ENCODE data around the gene SARS1.

Gene SARS1

DNA sequence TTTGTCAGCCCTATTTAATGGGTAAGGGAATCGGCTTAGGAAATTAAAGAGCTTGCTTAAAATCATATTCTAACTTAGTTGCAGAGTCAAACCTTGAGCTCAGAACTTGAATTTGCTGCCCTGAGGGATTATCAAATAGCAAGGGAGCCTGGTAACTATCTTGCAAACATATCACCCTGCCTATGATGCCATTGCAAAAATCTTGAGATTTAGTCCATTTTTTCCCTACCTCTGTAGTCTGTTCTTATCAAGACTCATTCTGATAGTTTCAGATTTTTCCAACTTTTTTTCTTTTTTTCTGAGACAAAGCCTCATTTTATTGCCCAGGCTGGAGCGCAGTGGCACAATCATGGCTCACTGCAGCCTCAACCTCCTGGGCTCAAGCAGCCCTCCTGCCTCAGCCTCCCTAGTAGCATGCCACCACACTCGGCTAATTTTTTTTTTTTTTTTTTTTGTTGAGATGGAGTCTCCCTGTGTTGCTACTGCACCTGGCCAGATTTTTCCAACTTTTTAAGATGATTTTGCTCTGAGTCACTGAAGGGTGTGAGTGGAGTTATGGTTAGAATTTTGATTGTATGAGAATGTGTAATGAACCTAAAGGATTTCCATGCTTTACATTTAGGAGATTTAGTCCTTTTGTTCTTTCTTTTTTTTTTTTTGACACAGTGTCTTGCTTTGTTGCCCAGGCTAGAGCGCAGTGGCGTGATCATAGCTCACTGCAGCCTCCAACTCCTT is 12.2 kb downstream of the SARS1 start:
- no peak for DNase-seq (ENCODE audit: low spot score)

DNA sequence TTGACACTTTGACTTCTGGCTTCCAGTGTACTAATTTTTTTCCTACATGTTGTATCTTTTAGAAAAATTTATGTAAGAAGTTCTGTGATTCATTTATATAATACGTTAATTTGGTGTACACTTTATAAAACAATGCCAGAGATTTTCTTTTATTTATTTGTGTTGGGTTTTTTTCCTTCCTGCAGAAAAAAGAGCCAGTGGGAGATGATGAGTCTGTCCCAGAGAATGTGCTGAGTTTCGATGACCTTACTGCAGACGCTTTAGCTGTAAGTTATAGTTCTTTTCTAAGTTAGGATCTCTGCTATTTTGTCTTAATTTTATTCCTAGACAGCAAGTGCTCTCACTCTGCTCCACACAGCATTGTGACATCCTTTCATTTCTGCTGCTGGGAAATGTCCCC is 14.4 kb downstream of the SARS1 start:
- DNase-seq (ENCODE audit: low spot score): no peak

DNA sequence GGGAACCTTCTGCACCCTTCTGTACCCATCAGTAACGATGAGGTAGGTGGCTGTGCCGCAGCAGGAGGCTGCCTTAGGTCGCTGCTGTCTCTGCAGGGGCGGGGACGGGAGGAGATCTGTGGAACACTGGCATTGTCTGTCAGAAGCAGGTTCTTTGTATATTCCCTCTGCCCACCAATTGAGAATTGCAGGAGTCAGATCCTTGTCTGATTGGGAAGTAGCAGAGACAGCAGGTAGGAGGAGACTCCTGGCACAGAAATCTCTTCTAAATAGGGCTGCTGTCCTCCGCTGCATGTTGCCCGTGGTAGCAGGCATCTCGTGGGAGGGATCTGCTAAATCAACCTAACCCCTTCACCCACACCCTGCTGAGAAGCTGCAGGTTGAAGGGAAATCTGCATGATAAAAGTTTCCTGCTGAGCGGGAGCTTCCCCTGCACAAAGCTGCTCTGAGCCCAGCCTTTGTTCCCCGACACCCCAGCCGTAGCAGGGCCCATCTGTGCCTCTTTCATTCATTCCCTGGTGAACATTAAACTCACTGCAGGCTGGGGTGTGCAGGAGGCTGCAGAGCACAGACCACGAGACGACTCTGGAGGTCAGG is 15.9 kb downstream of the SARS1 start:
- peak; percentile 59 for DNase-seq (ENCODE audit: low spot score)

DNA sequence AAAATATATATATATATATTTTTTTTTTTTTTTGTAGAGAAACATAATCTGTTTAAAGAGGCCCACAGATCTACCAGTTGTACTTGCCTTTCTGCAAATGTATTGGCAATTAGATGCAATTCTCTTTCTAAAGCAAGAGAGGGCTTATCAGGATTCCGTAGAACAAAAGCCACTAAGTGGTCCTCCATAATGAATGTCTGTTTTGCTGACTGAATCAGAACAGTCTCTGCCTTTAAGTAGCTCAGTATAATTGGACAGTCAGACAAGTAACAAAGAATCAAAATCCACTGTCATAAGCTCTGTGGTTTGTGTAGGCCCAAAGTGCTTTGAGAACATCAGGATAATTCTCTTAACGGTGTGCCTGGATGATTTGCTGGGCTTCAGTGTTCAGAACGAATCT is 17.3 kb downstream of the SARS1 start:
- peak; percentile 89 for DNase-seq (ENCODE audit: low spot score)

DNA sequence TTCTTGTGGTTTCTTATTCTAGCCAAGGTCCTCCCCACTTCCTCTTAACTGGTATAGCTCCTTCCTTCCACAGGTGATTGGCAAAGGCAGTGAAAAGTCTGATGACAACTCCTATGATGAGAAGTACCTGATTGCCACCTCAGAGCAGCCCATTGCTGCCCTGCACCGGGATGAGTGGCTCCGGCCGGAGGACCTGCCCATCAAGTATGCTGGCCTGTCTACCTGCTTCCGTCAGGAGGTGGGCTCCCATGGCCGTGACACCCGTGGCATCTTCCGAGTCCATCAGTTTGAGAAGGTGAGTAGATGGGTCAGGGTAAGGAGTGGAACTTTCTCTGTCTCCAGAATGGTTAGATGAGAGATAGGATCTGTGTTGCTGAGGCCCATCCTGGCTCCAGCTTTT is 21.4 kb downstream of the SARS1 start:
- DNase-seq (ENCODE audit: low spot score): no peak

DNA sequence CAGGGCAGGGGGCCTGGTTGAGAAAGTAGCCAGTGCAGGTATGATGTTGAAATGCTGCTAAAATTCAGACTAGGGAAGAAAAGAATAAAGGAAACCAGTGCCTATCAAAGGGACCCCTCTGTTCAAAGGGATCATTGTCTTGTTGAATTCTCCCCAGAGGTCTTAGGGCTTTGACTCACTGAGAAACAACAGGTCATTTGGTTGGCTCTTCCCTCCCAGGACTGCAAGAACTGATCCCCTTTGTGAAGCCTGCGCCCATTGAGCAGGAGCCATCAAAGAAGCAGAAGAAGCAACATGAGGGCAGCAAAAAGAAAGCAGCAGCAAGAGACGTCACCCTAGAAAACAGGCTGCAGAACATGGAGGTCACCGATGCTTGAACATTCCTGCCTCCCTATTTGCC is 23.8 kb downstream of the SARS1 start:
- DNase-seq (ENCODE audit: low spot score): no peak

DNA sequence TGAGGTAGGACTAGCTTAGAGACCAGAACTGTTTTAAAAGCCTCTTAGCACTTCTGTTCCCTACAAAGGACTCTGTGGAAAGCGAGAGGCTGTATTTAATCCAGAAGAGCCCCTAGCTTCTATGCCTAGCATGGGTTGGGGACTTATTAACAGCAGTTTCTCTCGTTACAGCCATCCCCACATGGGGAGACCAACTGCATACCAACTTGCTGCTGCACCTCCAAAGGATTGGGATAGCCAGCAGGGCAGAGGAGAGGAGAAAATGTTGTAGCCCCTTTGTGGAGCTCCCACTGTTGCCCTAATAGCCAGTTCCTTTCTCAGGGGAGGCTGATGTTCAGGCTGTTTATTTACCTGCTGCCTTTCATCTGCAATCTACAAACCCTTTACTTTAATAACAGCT is 24.7 kb downstream of the SARS1 start:
- DNase-seq (ENCODE audit: low spot score): no peak

DNA sequence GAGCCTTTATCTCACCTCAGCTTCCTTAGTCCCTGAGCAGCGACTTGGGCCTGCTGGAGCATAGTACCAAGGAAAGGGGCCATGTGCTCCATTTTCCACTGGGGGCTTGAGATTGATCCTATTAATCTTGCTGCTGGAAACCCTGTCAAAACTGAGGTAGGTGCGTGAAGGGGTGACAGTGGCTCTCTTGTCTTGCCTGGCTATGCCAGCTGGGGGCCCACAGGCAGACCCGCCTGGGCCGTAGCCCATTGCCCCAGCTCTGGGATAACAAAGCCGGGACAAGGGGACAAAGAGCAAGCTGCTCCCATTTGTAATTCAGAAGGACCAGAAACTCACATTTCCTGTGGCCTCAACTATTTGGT is 25.3 kb downstream of the SARS1 start:
- no peak for DNase-seq (ENCODE audit: low spot score)

DNA sequence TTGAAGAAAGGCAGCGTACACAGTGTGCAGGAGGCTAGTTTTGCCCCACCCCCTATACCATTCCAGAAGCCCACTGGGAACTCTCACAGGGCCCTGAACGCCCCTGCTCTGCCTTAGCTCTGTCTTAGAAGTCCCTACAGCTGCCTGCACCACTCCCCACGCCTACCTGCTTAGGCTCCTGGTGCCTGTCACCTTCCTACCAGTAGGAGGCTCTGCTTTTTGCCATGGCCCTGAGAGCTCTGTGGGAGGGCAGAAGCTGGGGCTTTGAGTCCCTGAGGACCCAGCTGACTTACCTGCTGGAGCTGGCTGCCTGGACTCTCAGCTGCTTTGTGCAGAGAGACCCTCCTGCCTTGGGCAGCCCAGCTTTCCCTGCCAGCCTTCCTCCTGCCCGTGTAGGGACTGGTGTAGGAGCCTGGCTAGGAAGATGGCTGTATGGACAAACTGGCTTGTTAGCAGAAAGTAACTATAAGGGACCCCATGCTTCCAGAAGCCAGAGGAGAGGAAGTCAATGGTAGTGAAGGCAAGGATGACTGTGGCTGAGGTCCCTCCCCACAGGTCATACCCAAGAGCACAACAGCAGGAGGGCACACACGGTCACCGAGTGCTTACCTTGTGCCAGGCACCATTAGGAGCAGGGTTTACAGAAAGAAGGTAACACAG is 25.8 kb downstream of the SARS1 start:
- DNase-seq (ENCODE audit: low spot score): no peak

DNA sequence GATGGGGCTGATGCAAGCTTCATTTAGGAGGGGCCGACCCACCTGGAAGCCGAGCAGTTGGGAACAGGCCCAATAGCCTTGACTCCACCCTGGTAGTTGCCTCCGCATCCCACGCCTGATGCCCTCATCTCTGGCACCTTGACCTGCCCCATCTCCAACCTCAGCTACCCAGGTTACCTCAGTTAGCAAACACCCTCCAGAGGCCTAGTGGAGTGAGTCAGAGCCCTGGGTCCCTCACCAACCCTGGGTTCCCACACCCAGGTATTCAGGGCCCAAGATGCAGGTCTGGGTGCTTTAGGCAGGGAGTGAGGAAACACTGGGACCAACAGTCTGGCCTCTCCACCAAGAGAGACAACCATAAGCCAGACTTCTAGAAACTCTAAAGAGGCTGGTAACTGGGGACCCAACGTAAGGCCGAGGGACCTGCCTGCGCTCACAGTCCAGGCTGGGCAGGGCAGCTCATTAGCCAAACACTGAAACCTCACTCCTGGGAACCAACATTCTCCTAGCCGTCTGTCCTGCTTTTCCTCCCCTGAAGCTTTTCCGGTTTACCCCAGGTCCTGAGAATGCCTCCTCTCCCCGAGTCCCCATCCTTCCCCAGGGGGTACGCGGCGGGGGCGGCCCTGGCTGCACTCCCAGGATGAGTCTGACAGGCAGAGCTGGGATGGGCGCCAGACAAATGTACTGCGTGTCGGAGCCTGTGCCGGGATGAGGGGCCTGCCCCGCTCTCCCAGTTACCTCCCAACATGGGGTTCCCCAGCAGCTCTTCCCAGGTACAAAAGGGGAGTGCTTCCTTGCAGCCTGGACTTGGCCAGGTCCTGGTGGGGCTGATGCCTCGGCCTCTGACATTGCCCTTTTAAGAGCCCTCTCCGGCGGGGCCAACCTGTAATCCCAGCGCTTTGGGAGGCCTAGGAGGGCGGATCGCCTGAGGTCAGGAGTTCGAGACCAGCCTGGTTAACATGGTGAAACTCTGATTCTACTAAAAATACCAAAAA is 26.7 kb downstream of the SARS1 start:
- DNase-seq (ENCODE audit: low spot score): no peak

DNA sequence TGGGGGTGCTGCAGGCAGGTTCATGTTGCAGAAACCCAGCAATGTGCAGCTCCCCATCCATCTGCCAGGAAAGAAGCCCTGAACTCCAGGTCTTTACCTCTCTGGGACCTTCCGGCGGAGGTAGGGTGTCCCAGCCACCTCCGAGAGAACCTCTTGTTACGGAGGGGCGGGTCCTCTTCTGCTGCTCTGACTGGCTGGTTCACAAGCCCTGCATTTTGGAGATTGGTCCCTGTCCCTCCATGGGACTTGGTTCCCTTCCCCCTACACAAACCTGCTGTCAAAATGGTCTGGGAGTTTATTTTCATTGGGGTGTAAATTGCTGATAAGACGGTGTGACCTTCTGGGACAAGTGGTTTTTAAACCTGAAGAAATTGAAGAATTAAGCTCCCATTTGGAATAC is 27.6 kb downstream of the SARS1 start:
- no peak for DNase-seq (ENCODE audit: low spot score)

DNA sequence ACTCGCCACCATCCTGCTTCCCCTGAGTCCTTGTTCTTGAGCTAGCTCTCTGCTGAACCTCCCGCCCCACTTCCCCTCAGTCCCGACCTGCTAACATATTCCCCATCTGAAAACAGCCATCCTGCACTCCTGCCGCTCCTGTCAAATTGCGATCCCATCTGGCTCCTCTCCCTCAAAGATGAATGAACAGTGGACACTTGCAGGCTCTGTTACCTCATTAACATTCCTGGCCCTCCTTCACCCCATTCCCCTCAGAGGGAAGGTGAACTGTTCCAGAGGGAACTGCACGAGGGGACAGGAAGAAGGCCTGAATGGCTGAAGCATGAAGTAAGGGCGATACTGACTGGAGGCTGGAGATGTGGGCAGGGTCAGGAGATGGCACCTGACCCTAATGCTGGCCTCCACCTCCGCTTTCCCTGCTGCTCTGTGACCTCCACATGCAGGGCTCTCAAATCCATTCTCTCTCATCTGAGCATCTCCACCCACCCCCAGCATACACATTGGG is 28.2 kb downstream of the SARS1 start:
- no peak for DNase-seq (ENCODE audit: low spot score)

DNA sequence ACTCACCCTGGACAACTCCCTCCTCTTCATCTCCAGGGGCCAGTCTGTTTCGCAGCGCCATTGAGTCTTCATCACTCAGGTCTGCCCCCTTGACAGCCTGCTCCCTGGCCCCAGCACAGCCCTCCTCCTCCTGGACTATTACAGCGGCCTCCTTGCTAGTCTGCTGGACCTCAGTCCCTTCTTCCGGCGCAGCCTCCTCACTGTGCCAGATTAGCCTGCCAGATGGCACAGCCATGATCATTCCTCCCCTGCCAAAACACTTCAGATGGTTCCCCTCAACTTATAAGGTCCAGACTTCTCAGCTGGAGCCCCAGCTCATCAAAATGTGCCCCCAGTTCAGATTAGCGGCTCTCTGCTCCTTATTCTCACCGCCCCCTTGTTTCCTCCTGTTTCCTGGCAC is 28.7 kb downstream of the SARS1 start:
- no peak for DNase-seq (ENCODE audit: low spot score)

DNA sequence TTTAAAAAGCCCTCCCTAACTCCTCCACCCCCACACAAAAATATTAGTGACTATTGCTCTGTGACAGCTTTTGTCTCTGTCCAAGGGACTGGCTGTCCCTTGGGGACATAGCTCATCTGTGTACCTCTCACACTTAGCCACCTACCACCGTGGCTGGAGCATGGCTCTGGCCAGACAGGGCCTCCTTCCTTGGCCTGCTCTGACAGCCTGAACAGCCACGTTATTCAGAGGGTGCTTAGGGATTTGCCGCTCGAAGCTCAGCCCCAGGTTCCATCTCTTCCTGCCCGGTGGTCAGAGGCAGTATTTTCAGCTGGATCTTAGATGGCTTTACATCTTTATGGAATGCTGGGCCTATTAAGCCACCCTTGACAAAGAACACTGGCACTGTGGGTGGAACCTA is 29.5 kb downstream of the SARS1 start:
- DNase-seq (ENCODE audit: low spot score): no peak

DNA sequence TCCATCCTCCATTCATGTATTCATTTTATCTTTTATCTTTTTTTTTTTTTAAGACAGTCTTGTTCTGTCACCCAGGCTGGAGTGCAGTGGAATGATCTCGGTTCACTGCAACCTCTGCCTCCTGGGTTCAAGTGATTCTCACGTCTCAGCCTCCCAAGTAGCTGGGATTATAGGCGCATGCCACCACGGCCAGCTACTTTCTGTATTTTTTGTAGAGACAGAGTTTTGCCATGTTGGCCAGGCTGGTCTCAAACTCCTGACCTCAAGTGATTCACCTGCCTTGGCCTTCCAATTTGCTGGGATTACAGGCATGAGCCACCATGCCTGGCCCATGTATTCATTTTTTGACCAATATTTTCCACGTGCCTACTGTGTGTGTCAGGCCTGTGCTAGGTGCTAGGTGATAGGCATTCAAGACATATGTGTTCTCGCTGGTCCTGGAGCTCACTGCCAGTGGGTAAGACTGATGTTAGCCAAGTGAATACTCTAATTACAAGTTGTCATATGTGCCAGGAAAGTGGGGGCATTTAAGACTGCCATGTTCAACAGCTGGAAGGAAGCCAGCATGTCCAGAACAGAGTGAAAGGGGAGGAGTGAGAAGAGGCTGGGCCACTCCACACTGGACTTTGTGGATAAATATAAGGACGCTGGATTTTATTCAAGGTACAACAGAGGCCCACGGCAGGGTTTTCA is 30.3 kb downstream of the SARS1 start:
- DNase-seq (ENCODE audit: low spot score): no peak

DNA sequence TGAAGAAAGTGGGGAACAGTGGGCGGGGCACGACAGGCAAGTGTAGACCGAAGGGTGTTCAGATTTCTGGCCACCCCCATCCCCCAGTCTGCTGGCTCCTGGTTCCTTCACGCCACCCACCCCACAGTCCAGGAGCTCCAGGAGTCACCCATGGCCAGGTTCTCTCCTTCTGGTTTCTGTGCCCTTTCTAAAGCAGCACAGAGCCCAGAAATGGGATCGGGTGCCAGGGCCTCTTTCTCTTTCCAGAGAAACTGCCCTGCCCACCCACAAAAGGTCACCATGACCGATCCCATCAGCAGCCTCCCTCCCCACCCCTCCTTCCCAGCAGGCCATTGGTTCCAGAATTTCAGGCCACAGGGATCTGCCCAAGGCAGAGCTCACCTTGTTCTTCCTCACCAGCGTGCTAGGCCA is 32.4 kb downstream of the SARS1 start:
- DNase-seq (ENCODE audit: low spot score): no peak

DNA sequence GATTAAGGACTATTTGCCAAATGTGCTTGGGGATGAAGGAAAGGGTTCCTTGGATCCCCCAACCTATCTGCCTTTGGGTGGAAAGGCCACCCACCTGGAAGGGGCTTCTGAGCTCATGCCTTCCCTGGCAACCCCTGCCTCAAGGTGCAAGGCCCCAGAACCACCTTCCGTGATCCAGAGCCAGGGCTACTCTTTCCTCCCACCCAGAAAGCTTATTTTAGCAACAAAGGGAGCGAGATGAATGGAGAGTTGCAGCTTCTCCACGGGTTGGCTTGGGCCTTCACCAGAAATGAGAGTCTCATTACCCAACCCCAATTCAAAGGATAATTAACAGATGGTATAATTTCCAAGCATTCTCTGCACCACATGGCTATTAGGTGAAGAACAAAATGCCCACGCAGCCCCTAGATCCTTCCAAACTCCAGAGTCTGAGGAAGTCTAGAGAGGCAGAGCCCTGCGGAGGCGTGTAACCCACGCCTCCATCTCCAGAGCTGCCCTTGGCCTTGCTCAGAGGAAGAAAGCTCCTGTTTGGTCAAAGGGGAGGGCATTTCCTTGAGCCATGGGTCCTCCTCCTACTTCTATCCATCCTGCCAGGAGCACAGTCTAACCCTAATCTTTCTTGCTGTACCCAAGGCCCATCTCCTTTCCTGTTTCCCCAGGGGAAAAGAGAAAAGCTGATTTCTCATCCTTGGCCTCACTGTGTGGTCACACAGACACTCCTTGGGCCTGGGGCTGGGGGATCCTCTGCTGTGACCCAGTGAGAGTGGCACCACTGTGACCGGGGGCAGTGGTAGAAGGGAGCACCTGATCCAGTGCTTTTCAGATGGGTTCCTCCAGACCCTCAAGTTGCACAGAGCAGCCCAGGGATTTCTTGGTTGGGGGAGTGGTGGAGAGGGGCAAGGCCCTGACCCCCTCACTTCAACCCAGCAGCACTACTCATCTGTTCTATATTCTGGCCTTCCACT is 34.0 kb downstream of the SARS1 start:
- DNase-seq (ENCODE audit: low spot score): no peak

DNA sequence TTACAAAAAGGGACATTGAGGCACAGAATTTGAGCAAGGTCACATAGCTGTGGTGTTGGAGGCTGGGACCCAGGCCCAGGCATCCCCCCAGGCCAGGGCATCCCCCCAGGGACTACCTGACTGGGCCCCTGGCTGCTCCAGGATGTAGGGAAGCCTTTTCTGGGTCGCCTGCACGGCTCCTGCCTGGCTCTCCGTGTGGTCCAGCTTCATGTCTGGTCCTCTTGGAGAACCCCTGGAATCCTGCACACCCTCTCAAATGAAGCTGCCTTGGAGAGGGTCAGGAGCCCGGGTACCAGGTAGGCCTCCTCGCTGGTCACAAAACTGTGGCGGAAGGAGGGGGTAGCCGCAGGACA is 34.7 kb downstream of the SARS1 start:
- DNase-seq (ENCODE audit: low spot score): no peak

DNA sequence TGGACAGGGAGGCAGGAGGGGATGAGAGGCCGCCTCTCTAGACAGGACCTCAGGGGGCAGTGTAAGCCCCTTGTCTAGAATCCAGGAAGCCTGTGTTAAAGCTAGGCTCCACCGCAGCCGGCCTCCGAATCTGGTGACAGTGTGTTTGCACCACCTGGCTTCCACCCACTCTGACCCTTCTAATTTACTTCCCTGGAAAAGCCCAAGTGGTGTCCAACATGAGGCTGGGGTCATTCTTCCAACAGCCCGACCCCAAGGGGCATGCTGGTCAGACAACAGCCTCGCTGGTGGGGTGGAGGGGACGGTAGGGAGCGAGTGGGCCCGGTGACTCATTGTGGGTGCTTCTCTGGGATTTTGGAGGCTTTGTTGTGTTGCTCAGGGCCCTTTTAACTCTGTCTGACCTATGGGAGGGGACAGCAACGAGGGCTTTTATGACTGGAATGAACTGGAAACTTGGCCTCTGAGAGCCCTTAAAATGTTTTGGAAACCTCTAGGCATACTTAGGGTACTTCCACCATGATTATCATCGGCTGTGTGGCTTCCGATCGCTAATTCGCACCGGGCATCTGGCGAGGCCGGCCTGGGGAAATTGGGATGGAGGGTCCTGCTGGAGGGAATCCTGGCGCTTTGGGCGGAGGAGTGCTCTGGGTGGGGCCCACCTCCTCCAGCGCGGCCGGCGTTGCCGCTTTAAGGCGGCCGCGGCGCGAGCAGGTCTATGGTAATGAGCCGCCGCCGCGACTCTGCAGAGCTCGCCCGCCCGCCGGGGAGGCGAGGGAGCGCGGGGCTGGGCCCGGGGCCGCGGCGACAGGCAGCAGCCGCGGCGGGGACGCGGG is 35.3 kb downstream of the SARS1 start, which contains the start of gene CELSR2:
Gene CELSR2, plus strand, starts transcription at position 743 of the 833 bp plus-strand sequence. CDS start 541 bp downstream, outside the sequence.
- DNase-seq (ENCODE audit: low spot score): no peak

Data from pons (tissue), 1 donor.